Endometrial microvascular endothelial cells (primary cell): Measurements from ENCODE around the gene OGDH. TPM values are rescaled to one million over a fixed set of nuclear protein-coding genes. Genes with fewer than 3 reads are reported as not detected.

Experiments used
- in situ Hi-C: cut with HindIII; loops from 2 replicates; pipeline ENCODE4 v1.10.0; 2017; ENCODE audit warnings: low sequenced_read_pairs, low pct_unique_long_range_greater_than_20kb; ENCODE audit errors: inconsistent ontology term
- total RNA-seq: library from RNA; depleted of rRNA; stranded (reverse); fragments of >200 nt; gene quantifications from one replicate; pipeline ENCODE4 v1.2.3, GENCODE V29; 2015; ENCODE audit errors: inconsistent ontology term

OGDH gene
- total RNA-seq, 1 donor from 2014 or later: 116 TPM

DNA sequence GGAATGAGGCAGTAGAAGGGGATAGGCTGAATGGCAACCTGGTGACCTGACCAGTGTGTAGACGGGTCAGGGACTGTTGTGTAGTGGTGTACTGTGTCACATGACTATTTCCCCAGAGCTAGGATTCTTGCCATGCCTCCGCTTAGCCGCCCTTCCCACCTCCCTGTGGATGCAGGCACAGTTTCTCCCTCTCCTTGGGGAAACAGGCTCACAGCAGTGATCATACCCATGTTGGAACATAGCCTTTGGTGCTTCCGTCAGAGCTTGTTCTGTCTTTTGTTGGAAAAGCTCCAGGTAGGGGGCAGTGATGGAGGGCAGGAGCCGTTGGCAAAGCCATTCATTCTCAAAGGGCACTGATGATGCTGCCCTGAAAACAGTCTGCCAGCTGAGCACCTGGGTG is 44.3 kb downstream of the OGDH start:
- in situ Hi-C loops: no loop called here

DNA sequence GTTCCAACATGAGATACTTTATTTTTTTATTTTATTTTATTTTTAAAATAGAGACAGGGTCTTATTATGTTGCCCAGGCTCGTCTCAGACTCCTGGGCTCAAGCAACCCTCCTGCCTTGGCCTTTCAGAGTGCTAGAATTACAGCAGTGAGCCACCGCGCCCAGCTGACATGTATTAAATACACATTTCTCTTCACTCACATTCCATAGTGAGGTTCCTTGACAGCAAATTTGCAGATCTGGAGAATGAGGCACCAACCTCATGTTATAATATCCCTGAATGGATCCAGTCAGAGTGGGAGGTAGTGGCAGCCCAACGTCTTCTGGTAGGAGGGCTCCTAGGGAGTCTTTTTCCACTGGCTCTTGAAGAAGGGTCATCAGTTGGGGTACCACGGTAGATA is 46.1 kb downstream of the OGDH start:
- in situ Hi-C loops: no loop called here

DNA sequence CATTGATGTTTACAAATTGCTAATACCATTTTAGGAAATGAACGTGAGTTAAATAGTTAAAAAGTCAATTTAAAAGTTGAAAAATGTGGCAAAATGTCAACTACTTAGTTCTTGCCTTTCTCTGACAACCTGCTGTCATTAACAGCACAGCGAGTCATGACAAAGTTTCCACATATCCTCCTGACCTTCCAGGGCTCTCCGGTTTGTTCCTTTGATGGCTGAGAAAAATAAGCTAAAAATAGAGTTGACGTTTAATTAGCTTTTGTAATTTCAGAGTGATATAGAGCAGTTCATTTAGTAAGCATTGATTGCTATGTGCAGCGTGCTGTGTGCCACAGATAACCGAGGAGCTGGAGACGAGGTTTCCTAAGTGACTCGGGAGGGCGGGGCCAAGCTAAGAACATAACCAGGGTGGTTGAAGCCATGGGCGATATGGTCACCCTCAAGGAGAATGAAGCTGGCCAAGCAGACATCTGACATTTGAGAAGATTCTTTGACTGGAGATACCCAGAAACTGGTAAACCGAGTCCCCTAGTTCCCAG is 47.9 kb downstream of the OGDH start:
- in situ Hi-C loops: no loop called here

DNA sequence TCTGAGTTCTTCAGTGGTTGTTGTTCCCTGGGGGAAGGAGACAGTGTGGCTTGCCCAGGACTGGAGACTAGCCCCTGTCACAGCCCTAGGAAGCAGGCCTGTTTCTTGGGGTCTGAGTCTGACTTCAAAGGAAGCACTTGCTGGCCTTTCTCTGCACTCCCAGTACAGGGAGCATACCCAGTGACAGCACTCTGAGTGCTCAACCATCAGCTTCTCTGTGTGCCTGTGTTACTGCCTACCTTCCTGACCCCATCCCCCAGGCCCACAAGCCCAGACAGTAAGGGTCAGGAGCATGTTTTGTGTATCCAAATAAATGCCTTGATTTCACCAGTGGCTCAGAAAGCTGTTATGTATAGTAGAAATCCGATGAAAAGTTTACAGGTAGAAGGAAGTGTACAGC is 48.9 kb downstream of the OGDH start:
- in situ Hi-C loops: no loop called here

DNA sequence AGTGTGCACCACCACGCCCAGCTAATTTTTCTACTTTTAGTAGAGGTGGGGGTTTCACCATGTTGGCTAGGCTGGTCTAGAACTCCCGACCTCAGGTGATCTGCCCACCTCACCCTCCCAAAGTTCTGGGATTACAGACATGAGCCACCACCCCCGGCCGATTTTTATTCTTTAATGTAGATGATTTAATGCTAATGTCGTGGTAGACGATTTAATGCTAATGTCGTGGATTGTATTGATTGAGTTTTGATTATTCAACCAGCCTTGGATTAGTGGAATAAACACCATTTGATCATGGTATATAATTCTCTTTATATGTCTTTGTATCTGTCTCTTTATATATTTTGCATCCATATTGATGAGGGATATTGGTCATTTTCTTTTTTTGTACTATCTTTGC is 52.6 kb downstream of the OGDH start:
- in situ Hi-C loops: no loop called here

DNA sequence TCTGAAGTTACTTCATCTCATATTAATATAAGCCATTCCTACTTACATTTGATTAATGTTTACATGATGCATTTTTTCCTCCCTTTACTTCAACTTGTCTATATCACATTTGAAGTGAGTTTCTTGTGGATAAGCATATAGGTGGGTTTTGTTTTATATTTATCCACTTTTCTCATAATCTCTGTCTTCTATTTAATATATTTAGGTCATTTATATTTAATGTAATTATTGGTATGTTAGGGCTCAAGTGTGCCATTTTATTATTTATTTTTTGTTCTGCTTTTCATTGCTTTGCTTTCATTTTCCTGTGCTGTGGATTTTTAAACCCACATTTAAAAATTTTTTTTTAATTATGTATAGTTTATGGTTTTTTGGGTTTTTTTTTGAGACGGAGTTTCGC is 54.8 kb downstream of the OGDH start:
- in situ Hi-C loops: no loop called here

DNA sequence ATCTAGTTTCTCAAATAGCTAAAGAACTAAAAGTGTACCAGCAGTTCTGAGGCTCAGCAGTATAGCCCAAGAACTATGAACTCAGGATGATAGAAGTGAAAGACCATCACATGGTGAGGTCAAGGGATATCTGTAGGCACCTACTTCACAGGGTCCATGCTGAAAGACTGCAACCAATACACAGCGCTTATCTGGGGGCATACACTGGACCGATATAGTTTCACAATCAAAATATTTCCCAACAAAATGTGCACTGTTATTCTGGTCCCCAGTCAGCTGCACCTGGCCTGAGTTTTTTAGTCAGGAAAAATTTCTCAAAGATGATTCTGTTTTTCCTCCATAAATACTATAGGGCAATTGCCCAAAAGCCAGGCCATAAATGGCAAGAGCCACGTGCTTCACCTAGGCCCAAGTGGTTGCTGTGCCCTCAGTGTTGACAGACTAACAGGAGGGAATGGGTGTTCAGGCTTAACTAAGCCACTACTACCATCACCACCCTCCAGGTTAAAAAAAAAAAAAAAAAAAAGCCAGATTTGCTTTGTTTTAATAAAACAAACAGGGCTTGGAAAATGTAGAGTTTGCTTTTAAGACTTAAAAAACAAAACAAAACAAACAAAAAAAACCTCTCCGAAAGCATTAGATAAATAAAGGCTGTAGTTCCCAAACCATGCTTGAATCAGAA is 58.5 kb downstream of the OGDH start:
- in situ Hi-C loops: no loop called here

DNA sequence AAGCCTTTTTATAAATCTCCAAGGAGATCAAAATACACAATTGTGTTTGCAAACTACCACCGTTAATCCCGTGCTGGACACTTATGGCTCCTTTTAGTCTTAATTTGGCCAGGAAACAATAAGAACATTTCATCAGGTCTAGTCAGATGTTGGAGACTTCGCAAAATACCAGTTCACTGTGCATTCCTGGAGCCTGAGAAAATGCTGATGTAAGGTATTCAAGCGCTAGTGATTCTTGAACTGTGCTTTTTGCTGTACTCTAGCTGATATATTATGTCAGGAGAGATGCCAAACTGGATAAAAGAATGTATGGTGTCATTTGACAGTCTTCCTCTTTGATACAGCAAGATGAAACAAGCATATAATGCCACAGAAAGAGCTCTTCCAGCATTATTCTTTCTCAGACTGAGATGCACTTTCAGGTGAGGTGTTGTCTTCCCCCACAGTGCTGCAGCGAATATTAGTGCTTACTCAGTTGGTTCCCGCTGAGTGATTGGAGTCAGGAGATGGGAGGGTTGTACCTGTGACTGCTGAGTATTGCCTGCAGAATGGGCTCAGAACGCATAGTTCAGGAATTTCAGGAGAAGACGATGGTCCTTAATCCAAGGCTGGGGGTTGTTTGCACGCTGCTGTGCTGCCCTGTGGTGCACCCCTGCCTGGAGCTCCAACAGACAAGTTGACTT is 59.2 kb downstream of the OGDH start:
- in situ Hi-C loops: no loop called here

DNA sequence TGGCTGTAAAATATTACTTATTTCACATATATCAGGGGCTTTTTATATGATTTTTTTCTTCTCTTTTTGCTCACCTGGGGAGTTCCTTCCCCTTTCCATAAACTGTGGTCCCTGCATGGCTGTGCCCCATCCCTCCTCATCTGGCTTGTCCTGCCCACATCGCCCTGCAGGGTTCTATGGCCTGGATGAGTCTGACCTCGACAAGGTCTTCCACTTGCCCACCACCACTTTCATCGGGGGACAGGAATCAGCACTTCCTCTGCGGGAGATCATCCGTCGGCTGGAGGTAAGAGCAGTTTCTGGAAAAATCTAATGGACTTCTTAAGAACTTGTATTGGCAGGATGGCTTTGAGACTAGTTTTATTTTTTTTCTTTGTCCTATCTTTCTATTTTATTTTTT is 60.1 kb downstream of the OGDH start:
- in situ Hi-C loops: no loop called here

DNA sequence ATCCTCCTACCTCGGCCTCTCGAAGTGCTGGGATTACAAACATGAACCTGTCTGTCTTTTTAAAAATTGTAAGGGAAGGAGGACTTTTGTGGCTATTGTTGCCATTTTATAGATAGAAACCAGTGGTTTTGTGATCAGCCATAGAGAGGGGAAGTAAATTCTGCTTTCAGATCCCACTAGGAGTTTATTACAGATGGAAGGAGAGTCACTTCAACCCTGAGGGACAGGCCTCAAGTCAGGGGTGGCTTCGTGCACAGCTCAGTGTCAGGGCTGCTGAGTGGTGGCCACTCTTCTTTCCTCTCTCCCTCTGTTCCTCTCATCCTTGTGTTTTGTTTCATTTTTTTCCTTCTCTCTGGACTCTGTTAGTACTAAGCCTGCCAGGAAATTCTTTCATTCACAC is 60.8 kb downstream of the OGDH start:
- in situ Hi-C loops: no loop called here

DNA sequence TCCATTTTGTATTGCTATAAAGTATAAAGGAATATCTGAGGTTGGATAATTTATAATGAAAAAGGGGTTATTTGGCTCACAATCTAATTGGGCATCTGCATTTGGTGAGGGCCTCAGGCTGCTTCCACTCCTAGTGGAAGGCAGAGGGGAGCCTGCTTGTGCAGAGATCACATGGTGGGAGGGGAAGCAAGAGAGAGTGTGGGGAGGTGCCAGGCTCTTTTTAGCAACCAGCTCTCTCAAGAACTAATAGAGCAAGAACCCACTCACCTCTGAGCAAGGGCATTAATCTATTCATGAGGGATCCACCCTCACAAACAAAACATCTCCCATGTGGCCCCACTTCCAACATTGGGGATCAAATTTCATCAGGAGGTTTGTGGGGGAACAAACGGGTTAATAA is 64.6 kb downstream of the OGDH start:
- in situ Hi-C loops: no loop called here

DNA sequence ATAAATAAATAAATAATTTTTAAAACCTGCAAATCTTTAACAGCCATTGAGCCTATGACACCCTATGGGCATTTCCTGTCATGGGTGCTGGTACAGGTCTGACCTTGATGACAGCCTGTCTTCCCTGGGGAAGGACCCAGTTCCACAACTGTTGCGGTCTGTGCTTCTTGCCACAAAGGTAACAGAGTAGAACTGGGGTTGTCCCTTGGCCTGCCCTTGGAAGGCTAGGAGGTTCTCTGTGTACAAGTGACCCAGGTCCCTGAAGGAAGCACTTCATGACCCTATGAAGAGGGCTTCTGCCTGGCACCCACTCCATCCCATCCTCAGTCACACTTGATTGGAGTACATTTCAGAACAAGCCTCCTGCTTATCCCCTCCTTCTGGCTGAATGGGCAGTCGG is 66.9 kb downstream of the OGDH start:
- in situ Hi-C loops: no loop called here

DNA sequence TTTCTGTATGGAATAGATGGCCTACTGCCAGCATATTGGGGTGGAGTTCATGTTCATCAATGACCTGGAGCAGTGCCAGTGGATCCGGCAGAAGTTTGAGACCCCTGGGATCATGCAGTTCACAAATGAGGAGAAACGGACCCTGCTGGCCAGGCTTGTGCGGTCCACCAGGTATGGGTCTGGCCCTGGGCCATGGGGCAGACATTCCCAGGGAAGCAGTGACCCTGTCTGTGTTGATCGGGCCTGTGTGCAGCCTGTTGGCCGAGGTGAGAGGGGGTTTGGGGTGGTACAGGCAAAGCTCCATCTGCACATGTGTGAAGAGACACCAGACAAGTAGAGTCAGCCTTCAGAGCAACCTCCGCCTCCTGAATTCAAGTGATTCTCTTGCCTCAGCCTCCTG is 67.3 kb downstream of the OGDH start:
- in situ Hi-C loops: no loop called here

DNA sequence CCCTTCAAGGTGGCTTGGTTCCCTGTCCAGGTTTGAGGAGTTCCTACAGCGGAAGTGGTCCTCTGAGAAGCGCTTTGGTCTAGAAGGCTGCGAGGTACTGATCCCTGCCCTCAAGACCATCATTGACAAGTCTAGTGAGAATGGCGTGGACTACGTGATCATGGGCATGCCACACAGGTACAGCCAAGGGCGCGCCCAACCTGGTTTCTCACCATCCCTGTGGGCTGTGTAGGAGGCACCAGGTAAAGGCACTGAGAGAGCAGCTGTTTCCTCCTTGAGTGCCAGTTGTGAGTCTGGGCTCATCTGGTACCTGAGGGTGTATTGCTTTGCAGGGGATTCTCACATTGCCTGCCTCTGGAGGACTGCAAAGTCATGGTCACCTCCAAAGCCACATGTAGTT is 68.0 kb downstream of the OGDH start:
- in situ Hi-C loops: no loop called here

DNA sequence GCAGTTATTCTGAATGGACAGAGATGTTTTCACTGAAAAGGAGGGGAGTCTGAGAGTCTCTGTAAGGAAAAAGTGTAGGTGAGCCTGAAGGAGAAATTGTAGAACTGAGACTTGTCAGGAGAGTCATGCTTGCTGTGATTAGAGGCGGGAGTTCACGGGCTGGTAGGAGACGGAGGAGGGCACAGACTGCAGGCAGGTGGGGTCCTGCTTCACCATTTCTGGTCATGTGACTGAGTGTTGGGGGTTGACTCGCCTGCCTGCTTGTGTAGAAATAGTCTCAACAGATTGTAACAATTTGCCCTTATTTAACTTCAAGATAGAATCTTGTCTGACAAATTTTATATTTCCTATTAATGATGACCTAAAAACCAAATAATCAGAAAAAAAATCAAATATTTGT is 70.3 kb downstream of the OGDH start:
- in situ Hi-C loops: no loop called here

DNA sequence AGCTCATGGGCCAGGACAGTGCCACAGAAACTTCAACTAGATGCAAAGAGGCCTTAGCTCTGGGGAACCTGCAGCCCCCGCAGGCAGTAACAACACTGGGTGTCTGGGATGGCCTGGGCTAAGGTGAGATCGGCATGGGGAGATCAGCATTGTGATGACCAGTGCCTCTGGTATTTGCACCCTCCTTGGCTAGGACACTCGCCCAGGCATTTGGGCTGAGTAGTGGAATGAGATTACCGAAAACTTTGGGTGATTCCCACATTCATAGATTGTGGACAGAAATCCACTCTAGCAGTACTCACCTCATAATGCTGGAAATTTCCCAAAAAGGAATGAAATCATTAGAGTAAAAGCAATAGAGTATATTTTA is 71.7 kb downstream of the OGDH start:
- in situ Hi-C loops: no loop called here

DNA sequence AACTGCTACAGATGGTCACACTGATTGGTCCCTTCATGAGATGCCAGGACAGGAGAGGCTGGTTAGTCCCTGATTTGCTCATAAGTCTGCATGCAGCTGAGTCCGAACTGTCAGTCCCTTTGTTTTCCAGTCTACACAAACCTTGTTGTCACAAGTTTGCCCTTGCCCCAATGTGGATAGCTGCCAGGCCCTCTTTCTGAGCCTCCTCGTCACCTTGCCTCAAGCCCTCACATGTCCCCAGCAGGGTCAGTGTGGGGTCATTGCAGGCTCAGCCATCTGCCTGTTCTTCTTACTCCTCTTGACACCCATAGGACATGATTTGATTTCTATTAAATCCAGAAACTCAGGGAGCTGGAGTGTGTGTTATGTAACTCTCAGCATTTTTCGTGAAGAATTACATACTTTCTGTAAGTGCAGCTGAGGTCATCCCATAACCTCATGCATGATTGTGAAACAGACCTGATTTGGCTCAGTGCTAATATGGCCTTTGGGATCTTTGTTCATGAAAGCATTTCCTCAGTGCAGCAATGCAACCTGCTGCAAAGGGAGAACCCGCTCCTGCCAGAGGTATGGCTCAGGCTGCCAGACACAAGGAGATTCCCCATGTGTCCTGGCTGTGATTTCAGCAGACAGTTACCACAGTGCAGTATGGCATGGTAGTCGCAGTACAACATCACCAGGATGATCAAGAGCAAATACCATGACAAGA is 72.2 kb downstream of the OGDH start:
- in situ Hi-C loops: no loop called here

DNA sequence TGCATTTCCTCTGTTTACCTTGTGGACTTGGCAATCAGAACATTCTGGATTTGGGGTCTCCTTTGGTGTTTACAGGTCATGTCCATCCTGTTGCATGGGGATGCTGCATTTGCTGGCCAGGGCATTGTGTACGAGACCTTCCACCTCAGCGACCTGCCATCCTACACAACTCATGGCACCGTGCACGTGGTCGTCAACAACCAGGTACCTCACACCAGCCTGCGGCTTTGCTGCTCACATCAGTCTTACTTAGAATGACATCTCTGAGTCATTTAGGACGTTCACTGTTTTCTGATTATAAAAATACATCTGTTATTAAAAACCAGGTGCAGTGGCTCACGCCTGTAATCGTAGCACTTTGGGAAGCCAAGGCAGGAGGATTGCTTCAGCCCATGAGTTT is 75.2 kb downstream of the OGDH start:
- in situ Hi-C loops: no loop called here

DNA sequence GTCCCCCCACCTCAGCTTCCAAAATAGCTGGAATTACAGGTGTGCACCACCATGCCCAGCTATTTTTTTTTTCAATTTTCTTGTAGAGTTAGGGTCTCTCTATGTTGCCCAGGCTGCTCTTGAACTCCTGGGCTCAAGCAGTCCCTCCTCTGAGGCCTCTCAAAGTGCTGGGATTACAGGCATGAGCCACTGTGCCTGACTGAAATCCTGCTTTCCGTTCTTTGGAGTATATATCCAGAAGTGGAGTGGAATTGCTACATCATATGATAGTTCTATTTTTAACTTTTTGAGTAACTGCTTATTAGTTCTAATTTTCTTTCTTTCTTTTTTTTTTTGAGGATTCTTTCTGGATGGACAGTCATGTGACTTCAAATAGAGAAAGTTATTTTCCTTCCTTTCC is 79.3 kb downstream of the OGDH start:
- in situ Hi-C loops: no loop called here

DNA sequence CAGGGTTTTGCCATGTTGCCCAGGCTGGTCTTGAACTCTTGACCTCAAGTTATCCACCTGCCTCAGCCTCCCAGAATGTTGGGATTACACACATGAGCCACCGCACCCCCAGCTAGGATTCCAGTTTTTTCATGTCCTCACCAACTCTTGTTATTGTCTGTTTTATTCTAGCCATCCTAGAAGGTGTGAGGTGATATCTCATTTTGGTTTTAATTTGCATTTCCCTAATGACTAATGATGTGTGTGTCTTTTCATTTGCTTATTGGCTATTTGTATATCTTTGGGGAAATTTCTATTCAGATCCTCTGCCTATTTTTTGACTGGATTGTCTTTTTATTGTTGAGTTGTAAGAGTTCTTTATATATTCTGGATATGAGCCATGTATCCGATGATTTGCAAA is 83.0 kb downstream of the OGDH start:
- in situ Hi-C loops: no loop called here
